HepG2 (cell line): Measurements from ENCODE around the gene SRBD1. TPM values are rescaled to one million over a fixed set of nuclear protein-coding genes. Genes with fewer than 3 reads are reported as not detected.

ENCODE experiments used
- AHDC1 ChIP-seq: sonication (generic); formaldehyde crosslinking; IDR thresholded peaks from 2 replicates; pipeline ENCODE4 v1.5.1; 2020; ENCODE audit warnings: mild to moderate bottlenecking, missing genetic modification reagents, borderline replicate concordance
- FOSL2 ChIP-seq: sonication (generic); formaldehyde crosslinking; IDR thresholded peaks from 2 replicates; pipeline ENCODE4 v1.4.0; 2020; ENCODE audit warnings: missing genetic modification reagents
- HHEX ChIP-seq: IDR thresholded peaks from 2 replicates; pipeline ENCODE4 v1.6.1; 2016; ENCODE audit warnings: control low read depth
- IKZF5 ChIP-seq: IDR thresholded peaks from 2 replicates; pipeline ENCODE4 v1.6.1; 2018; ENCODE audit warnings: missing genetic modification reagents, mild to moderate bottlenecking, missing compliant biosample characterization
- KMT2A ChIP-seq: sonication (generic); formaldehyde crosslinking; IDR thresholded peaks from 2 replicates; pipeline ENCODE4 v1.4.0; 2020; ENCODE audit warnings: missing genetic modification reagents
- MLLT10 ChIP-seq: sonication (generic); formaldehyde crosslinking; IDR thresholded peaks from 2 replicates; pipeline ENCODE4 v1.4.0; 2020; ENCODE audit warnings: missing genetic modification reagents
- PHF20 ChIP-seq: sonication (generic); formaldehyde crosslinking; IDR thresholded peaks from 2 replicates; pipeline ENCODE4 v1.5.0; 2020; ENCODE audit warnings: mild to moderate bottlenecking, missing genetic modification reagents
- REL ChIP-seq: sonication (generic); formaldehyde crosslinking; conservative IDR thresholded peaks from 2 replicates; pipeline ENCODE4 v1.8.0; 2022; ENCODE audit warnings: mild to moderate bottlenecking, missing genetic modification reagents, moderate library complexity
- SIN3A ChIP-seq: IDR thresholded peaks from 2 replicates; pipeline ENCODE4 v1.6.1; 2011; ENCODE audit warnings: low read depth, mild to moderate bottlenecking, control low read depth, low read length, borderline replicate concordance
- SIX4 ChIP-seq: sonication (generic); formaldehyde crosslinking; IDR thresholded peaks from 2 replicates; pipeline ENCODE4 v1.4.0; 2020; ENCODE audit warnings: missing genetic modification reagents
- ZFYVE20 ChIP-seq: sonication (generic); formaldehyde crosslinking; IDR thresholded peaks from 2 replicates; pipeline ENCODE4 v1.8.0; 2023; ENCODE audit warnings: low read depth, mild to moderate bottlenecking, moderate library complexity, missing genetic modification reagents, borderline replicate concordance
- ZNF292 ChIP-seq: sonication (generic); formaldehyde crosslinking; IDR thresholded peaks from 2 replicates; pipeline ENCODE4 v1.8.1; 2022; ENCODE audit warnings: mild to moderate bottlenecking, low read depth, missing genetic modification reagents, borderline replicate concordance
- ZNF510 ChIP-seq: sonication (generic); formaldehyde crosslinking; IDR thresholded peaks from 2 replicates; pipeline ENCODE4 v1.4.0; 2020; ENCODE audit warnings: low read depth, mild to moderate bottlenecking, missing genetic modification reagents
- ZNF552 ChIP-seq: sonication (generic); formaldehyde crosslinking; IDR thresholded peaks from 2 replicates; pipeline ENCODE4 v1.9.0; 2022; ENCODE audit warnings: missing genetic modification reagents, mild to moderate bottlenecking, borderline replicate concordance
- ZNF724P ChIP-seq: sonication (generic); formaldehyde crosslinking; IDR thresholded peaks from 2 replicates; pipeline ENCODE4 v1.8.0; 2022; ENCODE audit warnings: missing genetic modification reagents, borderline replicate concordance
- polyA plus RNA-seq, 8 experiments: library from polyadenylated mRNA; depleted of rRNA in 3 of 8; stranded (reverse) in 7 of 8; unstranded in 1 of 8; fragments of >200 nt; fragmentation: Illumina TruSeq in 4 of 8; extraction: Trizol in 4 of 8; gene quantifications; 2 replicates each; pipeline versions ENCODE4 v1.2.1 to v1.2.3, GENCODE V29; 2011 to 2016; ENCODE audit warnings: low read depth in 4 of 8, missing spikeins in 1 of 8, mixed read lengths in 1 of 8; ENCODE audit not compliant: insufficient read depth in 1 of 8
- total RNA-seq, 5 experiments: library from RNA; depleted of rRNA; stranded (reverse); fragments of >200 nt; fragmentation: Illumina TruSeq; extraction: Trizol; gene quantifications; 2 replicates each; pipeline ENCODE4 v1.2.3, GENCODE V29; 2016; ENCODE audit warnings: low read depth in 1 of 5

The SRBD1 gene
- total and polyA plus RNA-seq, 2 of the 13 experiments (the other 11 are each of a cell fraction or from before 2014, with no cell fraction given): 3.2 to 23.9 TPM

DNA sequence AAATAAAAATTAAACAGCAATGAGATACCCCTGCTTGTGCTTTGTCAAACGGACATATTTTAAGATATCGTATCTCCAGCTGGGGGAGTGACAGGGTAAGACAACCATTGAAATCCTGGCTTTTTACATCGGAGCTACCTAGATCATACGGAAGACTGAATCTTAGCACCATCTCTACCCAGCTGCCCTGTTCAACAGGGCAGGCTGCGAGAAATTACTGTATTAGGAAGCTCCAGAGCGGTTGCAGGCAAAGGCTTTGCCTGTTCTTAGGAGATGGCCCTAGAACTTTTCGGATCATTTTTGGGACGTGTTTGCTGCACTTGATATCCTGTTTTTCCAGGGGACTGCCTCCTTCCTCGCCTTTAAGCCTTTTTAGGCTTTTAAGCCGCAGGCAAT lies 38.4 kb upstream of the SRBD1 start (continued):
- TF ChIP-seq AHDC1 (no peak), ZNF724P (CRISPR knock-in tag) (no peak), KMT2A (CRISPR knock-in tag) (no peak), ZFYVE20 (no peak), IKZF5 (CRISPR knock-in tag) (no peak), HHEX (CRISPR knock-in tag) (no peak), SIX4 (CRISPR knock-in tag) (no peak), MLLT10 (CRISPR knock-in tag) (no peak), PHF20 (CRISPR knock-in tag) (no peak), ZNF552 (CRISPR knock-in tag) (no peak), FOSL2 (no peak), ZNF292 (CRISPR knock-in tag) (0 out of 2 replicates have a peak, but pooled peaks have one; percentile 5), REL (CRISPR knock-in tag) (no peak), ZNF510 (CRISPR knock-in tag) (no peak), SIN3A (no peak)
